HG03039 (cell line): Measurements from ENCODE around the gene PIGH.
"Not testable (repeated sequence)": the region's sequence is repeated elsewhere in the genome, so short reads cannot be mapped to it uniquely, and the experiment has no call there.

Experiments
- ATAC-seq: cut with Tn5 transposase; IDR thresholded peaks from one replicate; pipeline ENCODE4 v1.9.1; 2021; ENCODE audit warnings: mild to moderate bottlenecking, moderate library complexity; ENCODE audit not compliant: unreplicated experiment

The PIGH gene, protein sequence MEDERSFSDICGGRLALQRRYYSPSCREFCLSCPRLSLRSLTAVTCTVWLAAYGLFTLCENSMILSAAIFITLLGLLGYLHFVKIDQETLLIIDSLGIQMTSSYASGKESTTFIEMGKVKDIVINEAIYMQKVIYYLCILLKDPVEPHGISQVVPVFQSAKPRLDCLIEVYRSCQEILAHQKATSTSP

DNA sequence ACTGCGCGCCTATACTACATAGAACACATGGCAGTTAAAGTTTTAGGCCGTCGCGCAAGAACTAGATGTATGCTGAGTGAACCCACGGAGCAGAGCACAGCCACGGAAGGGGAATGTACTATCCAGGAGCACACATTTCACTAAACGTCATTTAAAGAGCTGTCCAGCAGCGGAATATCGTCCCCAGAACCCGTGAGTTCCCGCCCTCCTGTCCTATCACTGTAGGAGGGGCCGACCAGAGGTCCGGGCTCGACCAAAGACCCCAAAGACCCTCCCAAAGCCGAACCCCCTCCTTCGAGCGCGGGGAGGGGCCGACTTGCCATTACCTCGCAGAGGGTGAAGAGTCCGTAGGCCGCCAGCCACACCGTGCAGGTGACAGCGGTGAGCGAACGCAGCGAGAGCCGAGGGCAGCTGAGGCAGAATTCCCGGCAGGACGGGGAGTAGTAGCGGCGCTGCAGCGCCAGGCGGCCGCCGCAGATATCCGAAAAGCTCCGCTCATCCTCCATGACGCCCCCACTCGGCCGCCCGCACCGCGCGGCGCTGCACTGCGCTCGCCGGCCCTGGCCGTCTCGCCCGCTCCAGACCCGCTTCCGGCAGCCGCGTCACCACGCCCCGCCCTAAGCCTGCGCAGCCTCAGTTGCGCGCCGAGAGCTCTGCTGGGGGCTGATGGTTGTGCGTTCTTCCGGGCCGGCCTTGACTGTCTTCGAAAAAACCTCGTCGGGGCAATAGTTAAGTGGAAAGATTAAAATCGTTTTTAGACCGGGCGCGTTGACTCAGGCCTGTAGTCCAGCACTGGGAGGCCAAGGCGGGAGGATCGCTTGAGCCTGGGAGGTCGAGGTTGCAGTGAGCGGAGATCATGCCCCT, at the start of gene PIGH:
PIGH (minus strand) TSS at position 571 of the 864 bp plus-strand sequence; CDS start at position 506, 65 bp downstream.
- ATAC-seq = peak; percentile 90

DNA sequence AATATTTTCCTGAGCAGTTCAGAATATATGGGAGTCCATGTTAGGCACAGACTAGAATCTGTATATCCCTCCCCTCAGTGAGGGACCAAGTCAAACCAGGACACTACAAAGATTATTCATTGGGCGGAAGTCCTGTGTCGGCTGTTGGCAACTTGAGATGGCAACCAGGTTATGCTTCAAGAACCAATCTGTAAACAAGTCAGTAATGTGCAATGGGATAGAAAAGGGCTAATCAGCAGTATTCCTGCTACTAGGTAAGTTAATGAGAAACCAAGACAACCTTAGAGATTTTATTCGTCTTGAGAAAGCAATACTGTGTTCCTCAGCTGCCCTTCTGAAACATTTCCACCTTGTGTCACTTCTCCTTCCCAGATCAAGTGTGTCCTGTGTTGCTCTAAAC, 46.1 kb upstream of the PIGH start:
- ATAC-seq = no peak

DNA sequence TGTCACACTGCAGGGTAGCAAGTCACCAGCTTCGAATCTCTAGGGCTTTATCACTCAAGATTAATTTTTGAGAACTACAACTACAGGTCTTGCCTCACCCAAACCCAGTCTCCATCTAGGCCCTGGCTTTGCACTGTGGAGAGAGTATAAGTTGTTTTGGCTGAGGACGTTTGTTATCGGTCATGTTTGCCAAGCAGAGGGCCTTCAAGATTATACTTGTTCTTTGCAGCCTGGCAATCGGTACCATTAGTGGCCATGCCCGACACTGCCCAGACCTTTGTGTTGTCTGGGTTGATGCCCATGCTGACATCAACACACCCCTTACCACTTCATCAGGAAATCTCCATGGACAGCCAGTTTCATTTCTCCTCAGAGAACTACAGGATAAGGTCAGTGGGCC, 45.3 kb upstream of the PIGH start:
- ATAC-seq = no peak

DNA sequence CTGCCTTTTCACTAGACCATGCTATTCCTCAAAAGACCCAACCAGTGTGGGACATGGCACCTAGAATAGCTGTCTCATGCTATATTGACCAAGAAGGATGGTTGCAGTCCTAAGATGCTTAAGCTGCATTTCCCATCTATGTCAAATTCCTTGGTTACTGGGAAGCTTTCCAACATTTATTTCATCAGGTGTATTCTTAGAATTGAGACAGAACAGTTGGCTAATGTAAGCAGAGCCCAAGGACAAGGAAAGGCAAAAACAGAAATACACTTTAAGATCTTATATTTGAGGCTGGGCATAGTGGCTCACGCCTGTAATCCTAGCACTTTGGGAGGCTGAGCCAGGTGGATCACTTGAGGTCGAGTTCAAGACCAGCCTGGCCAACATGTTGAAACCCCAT, 44.4 kb upstream of the PIGH start:
- ATAC-seq = no peak

DNA sequence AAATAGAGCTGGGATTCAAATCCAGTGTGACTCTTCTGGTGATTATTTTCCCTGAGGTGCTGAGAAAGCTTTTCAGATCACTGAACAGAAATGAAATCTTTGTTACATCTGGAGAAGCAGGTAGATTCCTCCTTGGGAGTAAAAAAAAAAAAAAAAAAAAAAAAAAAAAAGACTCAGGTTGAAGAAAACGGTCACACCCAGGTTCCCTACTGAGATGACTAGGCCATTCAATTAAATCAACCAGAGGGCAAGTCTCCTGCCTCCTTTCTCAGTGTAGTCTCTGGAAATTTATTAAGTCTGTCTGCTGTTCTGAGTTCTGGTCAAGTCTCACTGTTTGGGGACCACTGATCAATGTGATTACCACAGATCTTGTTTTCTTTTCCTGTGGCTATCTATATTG, 43.6 kb upstream of the PIGH start:
- no peak for ATAC-seq

DNA sequence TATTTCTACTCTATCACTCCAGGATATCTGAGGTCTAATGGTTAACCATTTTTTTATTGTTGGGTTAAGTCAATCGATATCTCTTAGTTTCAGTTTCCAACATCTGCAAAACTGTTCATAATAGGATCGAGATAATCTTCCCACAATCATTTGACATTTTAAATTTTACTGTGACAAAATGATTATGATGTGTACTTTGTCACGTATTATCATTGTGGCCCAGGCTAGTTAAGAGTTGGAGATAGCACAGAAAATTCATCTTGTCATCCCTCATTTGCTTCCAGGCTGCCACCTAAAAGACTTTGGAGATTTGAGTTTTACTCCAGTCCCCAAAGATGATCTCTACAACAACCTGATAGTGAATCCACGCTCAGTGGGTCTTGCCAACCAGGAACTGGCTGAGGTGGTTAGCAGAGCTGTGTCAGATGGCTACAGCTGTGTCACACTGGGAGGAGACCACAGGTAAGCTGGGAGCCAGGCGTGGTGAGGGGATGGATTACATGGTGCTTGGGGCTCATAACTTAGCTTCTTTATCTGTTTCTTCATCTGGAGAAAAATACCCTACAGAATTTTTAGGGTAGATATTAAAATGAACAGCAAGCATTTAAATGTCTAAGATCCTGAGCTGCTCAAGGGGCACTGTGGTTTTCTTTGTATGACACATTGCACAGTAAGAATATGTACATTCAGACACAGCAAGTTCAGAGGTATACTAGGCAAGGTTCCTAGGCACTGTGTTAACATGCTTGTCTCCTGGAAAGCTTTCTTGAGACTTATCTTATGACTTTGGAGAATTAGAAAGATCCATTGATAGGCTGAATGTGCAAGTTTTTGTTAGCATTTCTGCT, 42.1 kb upstream of the PIGH start:
- ATAC-seq = no peak

DNA sequence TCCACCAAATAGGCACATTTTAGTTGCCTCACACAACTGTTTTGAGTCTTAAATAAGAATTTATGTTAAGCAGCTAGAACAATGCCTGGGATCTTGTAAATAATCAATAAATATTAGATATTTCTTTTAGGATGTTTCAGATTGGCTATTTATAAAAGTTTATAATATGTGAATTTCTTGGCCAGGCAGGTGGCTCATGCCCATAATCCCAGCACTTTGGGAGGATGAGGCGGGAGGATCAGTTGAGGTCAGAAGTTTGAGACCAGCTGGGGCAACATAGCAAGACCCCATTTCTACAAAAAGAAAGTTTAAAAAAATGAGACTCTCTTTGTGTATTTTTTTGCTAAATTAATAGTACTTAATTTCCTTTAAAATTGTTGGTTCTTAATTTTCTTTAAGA, 41.4 kb upstream of the PIGH start:
- no peak for ATAC-seq

DNA sequence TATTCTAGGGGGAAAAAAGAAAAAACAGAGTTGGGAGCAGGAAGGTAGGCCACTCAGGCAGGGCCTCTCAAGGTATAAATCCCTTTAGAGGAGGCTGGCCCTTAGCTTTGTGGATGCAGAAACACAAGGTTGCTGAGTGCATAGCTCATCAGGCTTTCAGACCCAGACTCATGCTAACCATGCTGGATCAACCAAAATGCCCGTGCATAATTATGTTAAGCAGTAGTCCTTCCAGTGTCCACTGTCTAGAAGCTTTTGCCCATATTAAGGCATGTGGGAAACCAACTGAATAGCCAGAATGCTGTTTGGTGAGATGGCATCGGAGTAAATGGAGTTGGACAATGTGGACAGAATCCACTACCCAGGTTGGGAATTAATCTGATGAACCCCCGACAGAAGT, 38.6 kb upstream of the PIGH start:
- no peak for ATAC-seq

DNA sequence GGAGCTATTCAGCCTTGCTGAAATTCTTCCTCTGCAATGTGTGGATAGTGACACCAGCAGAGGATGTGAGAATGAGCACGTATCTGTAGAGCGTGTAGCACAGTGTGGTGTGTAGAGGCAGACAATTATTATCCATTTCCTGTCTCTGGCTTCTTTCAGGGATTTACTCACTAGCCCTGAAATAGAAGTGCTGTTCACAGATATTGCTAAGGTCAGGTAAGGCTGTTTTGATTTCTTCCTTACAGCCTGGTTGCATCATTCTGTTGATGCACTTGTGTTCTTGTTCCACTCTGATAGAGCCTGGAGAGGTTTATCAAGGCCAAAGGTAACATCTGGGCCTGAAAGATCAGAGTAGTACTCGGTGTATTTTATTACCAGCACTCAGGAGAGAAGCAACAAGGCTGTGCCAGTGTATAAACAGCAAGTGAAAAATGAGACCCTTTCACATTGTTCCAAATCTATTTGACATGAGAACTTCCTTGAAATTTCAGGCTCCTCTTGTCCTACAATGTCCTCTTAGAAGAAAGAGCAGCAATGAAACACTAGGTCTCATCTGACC, 36.4 kb upstream of the PIGH start:
- no peak for ATAC-seq

DNA sequence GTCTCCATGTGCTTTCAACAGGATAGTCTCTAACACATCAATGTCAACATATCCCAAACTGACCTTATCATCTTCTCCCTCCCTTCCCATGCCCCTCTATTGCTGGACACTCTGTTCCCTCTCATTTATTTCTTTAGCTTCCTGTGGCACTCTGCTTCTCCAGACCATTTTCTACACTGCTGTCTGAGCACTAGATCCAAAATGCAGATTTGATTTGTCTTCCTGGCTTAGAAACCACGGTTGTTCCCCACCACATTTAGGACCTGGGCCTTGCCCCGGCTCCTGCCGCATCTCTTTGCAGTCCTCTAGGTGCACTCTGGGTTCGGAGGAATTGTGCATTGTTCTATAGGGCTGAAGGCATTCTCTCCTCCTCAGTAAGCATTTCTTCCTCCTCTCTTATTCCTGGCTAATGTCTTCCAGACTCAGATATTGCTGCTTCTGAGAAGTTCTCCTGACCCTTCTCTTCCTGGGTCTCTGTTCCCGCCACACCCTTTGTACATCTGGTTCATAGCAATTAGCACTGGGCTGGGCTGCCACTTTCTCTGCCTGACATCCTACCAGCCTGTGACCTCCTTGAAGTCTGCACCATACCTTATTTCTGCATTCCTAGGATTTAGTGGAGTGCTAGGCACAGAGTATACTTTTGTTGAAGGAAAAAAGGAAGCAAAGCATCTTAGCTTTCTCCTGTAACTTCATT, 33.5 kb upstream of the PIGH start:
- ATAC-seq = no peak

DNA sequence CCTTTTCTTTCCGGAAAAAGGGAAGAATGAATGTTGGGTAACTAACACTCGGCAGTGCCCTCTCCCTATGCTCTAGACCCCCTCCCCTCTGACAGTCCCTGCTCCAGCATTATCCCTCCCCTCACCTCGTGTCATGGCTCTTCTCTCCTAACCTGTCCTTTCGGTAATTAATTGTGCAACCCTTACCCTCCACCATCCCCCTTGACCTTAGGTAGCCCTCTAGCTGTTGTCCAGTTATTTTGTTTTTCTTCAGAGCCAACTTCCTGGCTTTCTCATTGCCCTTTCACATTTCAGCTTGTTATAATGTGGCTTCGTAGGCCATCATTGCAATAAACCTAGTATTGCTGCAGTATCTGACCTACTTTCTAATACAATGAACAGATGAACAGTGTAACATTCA, 30.9 kb upstream of the PIGH start:
- ATAC-seq = no peak

DNA sequence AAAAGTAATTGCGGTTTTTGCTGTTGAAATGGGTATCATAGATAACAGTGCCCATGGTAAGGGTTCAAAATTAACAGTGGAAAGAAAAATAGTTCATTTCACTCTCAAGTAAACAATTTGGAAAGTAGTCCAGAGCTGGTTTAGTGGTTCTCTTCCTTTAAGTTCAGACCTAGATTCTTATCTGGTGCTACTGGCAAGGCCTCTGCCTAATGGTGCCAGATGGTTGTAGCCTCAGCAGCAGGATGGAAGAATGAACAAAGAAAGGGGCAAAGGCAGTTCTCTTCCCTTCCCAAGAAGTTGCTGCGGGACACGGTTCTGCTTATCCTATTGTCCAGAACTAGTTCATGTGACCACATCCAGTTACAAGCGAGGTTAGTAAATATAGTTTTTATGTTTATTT, 30.1 kb upstream of the PIGH start:
- ATAC-seq = no peak

DNA sequence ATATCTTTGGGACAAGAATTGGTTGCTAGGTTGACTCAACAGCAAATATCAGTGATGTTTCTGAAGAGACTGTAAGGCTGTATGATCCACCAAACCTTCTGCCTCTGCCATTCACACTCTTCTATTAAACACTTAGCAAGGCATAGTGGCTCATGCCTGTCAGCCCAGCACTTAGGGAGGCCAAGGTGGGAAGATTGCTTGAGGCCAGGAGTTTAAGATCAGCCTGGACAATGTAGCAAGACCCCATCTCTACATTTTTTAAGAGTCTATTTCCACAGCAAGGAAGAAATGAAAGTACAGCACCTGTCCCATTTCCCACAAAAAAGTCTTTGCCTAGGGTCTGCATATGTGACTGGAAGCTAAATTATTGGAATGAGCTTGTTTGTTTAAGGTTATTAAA, 27.5 kb upstream of the PIGH start:
- ATAC-seq = no peak

DNA sequence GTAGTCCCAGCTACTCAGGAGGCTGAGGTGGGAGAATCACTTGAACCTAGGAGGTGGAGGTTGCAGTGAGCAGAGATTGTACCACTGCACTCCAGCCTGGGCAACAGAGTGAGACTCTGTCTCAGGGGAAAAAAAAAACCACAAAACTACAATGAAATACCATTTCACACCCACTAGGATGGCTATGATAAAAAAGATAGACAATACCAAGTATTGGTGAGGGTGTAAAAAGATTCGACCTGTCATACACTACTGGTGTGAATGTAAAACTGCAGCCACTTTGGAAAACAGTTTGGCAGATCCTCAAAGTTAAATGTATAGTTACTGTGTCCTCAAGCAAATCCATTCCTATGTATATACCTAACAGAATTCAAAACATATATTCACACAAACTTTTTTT, 26.1 kb upstream of the PIGH start:
- ATAC-seq = not testable (repeated sequence)

DNA sequence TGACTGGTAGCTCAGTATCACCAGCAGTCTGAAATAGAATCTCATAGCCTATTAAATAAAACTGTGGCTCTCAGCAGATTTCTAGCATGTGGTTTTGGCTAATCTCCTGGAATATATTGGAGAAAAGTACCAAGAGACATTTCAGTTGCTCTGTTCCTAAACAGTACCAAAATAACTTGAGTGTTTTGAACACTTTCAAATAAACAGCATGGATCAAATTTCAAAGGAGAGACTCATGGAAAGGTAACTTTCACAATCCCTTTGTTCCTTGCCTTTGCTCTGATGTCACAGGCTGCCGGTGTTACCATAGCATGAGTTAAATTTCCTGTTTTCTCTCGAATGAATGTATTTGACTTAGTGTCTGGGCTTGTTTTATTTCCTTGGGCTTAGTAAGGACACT, 23.0 kb upstream of the PIGH start:
- no peak for ATAC-seq

DNA sequence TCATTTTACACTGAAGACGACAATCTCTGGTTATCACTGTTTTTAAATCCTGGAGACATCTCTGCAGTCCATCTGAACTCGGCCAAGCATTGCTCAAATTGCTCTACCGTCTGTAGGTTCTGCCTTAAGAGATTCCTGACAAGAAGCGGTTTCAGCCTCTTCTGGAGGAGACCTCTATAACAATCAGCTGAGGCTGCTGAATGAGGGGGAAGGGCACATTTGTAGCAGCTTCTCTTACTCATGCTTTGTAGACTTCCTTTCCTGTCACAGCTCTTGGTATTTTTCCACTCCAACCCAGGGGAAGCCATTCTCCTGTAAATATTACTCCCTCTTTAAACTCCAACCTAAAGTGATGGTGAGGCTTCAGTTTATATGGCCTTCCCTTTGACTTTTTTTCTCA, 22.6 kb upstream of the PIGH start:
- ATAC-seq = no peak

DNA sequence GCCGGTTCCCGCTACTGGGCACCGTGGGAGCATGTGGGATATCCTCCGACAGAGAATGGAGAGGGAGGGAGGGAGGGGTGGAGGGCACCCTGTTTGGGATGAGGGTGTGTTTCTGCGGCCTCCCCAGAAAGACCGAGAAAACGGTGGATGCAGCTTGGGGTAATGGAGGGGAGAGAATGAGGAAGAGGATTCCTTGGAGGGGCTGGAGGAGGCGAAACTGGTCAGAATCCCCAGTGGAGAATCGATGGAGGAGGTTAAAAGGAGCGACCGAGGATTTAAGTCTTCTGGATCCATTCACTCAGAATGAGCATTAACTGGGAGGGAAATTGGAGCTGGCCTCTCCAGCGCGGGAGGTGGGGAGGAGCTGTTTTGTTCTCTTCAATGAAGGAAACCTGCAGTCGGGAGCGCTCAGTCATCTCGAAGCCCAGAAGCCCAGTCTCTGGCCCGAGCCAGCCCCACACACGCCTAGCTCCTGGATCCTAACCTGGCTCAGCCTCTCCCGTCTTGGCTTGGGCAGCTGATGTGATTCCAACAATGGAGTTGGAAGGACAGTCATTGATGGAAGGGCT, 20.2 kb upstream of the PIGH start:
- no peak for ATAC-seq

DNA sequence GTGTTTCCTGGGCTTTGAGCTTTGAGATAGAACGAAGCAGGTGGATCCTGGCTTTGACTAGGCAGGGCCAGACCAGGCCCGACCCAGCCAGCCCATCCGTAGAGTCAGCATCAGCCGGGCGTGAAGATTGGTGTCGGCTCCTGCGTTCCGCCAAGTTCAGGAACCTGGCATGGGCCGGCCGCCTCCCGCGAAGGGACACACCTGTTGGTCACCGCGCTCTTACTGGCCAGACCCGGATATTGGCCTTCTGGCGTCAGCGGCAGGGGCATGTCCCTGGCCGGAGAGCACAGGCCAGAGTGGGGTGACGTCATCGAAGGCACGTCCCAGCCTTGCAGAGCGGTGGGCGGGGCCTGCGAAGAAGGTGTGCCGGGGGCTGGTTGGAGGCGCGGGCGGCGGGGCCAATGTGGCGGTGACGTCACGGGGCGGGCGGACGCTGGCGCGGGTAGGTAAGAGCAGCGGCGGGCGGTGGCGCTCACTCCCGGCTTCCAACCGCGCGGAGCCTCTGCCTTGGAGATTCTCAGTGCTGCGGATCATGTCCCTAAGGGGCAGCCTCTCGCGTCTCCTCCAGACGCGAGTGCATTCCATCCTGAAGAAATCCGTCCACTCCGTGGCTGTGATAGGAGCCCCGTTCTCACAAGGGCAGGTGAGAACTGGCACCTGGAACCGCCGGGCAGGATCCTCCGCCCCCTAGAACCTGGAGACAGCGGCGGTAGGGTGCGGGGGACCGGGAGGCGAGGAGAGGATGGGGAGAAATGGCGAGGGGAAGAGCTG, 19.6 kb upstream of the PIGH start, which contains the start of gene ARG2:
ARG2 (plus strand) TSS at position 475 of the 771 bp plus-strand sequence; CDS start at position 533, 58 bp downstream.
- ATAC-seq = peak; percentile 91

DNA sequence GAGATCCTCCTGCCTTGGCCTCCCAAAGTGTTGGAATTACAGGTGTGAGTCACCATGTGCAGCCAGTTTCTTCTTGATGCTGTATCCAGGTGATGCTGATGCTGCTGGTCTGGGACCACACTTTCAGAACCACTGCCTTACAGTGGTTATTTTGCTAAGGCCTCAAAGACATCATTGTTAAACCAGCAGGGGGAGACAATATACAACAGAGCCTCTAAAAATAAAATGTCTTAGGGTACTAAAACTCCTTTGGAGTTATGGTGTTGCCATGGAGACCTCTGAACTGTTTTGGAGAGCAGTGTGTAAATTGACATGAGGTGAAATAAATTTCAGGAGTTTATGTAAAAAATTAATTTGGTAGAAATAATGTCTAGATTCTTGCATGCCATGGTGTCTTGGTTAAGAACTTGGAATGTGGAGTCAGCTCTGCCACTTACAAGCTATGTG, 18.6 kb upstream of the PIGH start:
- no peak for ATAC-seq
